GM12891 (cell line): ENCODE data around the gene GKN2.

Experiments used
- POLR2A ChIP-seq: IDR thresholded peaks from 2 replicates; pipeline ENCODE4 v1.6.1; 2011; ENCODE audit warnings: low read depth, low read length, control low read depth
- POLR2AphosphoS5 ChIP-seq: IDR thresholded peaks from 2 replicates; pipeline ENCODE4 v1.6.1; 2011; ENCODE audit warnings: low read depth, low read length, control low read depth

DNA sequence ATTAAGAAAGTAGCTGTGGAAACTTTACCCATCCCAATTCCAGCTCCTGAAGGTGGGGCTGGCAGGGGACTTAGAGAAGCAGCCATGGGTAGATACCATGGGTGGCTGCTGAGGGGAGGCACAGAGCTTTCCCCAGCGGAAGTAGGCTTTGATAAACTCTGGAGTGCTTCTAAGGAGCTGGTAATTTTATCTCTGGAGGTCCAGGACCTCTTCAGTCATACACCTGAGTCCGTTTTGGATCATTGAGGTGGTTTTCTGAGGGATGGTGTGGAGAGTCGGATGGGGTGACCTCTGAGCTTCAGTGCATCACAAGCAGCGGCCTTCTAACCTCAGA lies 44.8 kb downstream of the GKN2 start:
- TF ChIP-seq POLR2A (no peak; the same call in 1 of the 2 replicates), POLR2AphosphoS5 (no peak)
